ENCODE results near the gene COQ10B.

Gene COQ10B

GRCh38 chr2:197419438-197419837 is 33.9 kb upstream of the COQ10B start:
- H3K4me3 ChIP-seq: no peak overlapping the region
- TF ChIP-seq CTCF (IDR thresholded peaks at IDR 0.05): no peak
- no peaks in the 10 kb centered on the region for H3K9me3 ChIP-seq
- peaks cover 63 to 88% (median 73%) of the 10 kb centered on the region in 3 donors for H3K36me3 ChIP-seq
- intact Hi-C loops (cut with DNase I; ENCODE audit: low total_unique reads): loop anchor here (10.0 kb wide), 1 partner anchor 55 kb away; no protein-coding TSS in a partner anchor
- no peaks in the 10 kb centered on the region for H3K27me3 ChIP-seq
- DNase-seq: no peak
- no peak overlapping the region for H3K27ac ChIP-seq
- peaks cover 0 to 20% (median 11%) of the 10 kb centered on the region in 4 donors for H3K4me1 ChIP-seq

GRCh38 chr2:197423307-197423706 is 30.0 kb upstream of the COQ10B start:
- TF ChIP-seq CTCF (IDR thresholded peaks at IDR 0.05): no peak
- no peak for DNase-seq
- Histone ChIP-seq H3K36me3 (peaks cover 26 to 49% (median 36%) of the 10 kb centered on the region in 3 donors), H3K4me3 (no peak overlapping the region), H3K27me3 (no peaks in the 10 kb centered on the region), H3K4me1 (peaks cover 0 to 59% (median 44%) of the 10 kb centered on the region in 4 donors), H3K27ac (no peak overlapping the region), H3K9me3 (no peaks in the 10 kb centered on the region)
- intact Hi-C loops (cut with DNase I; ENCODE audit: low total_unique reads): no loop called here

GRCh38 chr2:197425550-197425949 is 27.8 kb upstream of the COQ10B start:
- Histone ChIP-seq H3K4me1 (peaks cover 0 to 81% (median 62%) of the 10 kb centered on the region in 4 donors), H3K36me3 (peaks cover 3 to 27% (median 14%) of the 10 kb centered on the region in 3 donors), H3K9me3 (no peaks in the 10 kb centered on the region), H3K27ac (no peak overlapping the region), H3K27me3 (no peaks in the 10 kb centered on the region), H3K4me3 (no peak overlapping the region)
- no peak for TF ChIP-seq CTCF (IDR thresholded peaks at IDR 0.05)
- intact Hi-C loops (cut with DNase I; ENCODE audit: low total_unique reads): no loop called here
- DNase-seq: no peak

GRCh38 chr2:197426723-197427603 is 26.4 kb upstream of the COQ10B start:
- peaks cover 0 to 95% (median 75%) of the 10 kb centered on the region in 4 donors for H3K4me1 ChIP-seq
- H3K9me3 ChIP-seq: no peaks in the 10 kb centered on the region
- no peak for DNase-seq
- no peak overlapping the region for H3K4me3 ChIP-seq
- peaks cover 0 to 17% (median 0%) of the 10 kb centered on the region in 3 donors for H3K36me3 ChIP-seq
- no peak overlapping the region for H3K27ac ChIP-seq
- intact Hi-C loops (cut with DNase I; ENCODE audit: low total_unique reads): no loop called here
- TF ChIP-seq CTCF (IDR thresholded peaks at IDR 0.05): no peak
- H3K27me3 ChIP-seq: no peaks in the 10 kb centered on the region

- no peaks in the 10 kb centered on the region for H3K9me3 ChIP-seq
- H3K4me1 ChIP-seq: peaks cover 0 to 100% (median 83%) of the 10 kb centered on the region in 4 donors
- no peak overlapping the region for H3K27ac ChIP-seq
- intact Hi-C loops (cut with DNase I; ENCODE audit: low total_unique reads): no loop called here
- peaks cover 0 to 7% (median 0%) of the 10 kb centered on the region in 3 donors for H3K36me3 ChIP-seq
- DNase-seq: no peak
- H3K4me3 ChIP-seq: no peak overlapping the region
- no peaks in the 10 kb centered on the region for H3K27me3 ChIP-seq
- TF ChIP-seq CTCF (IDR thresholded peaks at IDR 0.05): no peak
These were observed 25.4 kb upstream of the COQ10B start for GRCh38 chr2:197427986-197428385.
